H9 (cell line): ENCODE data around the gene MYO7B. TPM values are rescaled to one million over a fixed set of nuclear protein-coding genes. Genes with fewer than 3 reads are reported as not detected.

Experiments used
- DNase-seq: peaks from one replicate; pipeline ENCODE4 v3.0.0-alpha.2; 2017
- H2AFZ ChIP-seq: one replicate; pipeline ENCODE4 v1.6.1; 2013; ENCODE audit warnings: mild to moderate bottlenecking, low read length, control low read depth, moderate library complexity
- H2AK5ac ChIP-seq: 2 replicates; pipeline ENCODE4 v1.6.1; 2013; ENCODE audit warnings: low read length, control low read depth, mixed read lengths; ENCODE audit not compliant: insufficient read length
- H2BK120ac ChIP-seq: one replicate; pipeline ENCODE4 v1.6.1; 2013; ENCODE audit warnings: low read depth, mild to moderate bottlenecking, low read length, control low read depth, inconsistent platforms; ENCODE audit not compliant: poor library complexity, severe bottlenecking
- H2BK12ac ChIP-seq: 2 replicates; pipeline ENCODE4 v1.6.1; 2013; ENCODE audit warnings: low read length, control low read depth, mixed read lengths, low read depth; ENCODE audit not compliant: insufficient read length
- H2BK15ac ChIP-seq: 2 replicates; pipeline ENCODE4 v1.6.1; 2013; ENCODE audit warnings: low read depth, low read length, control low read depth
- H2BK20ac ChIP-seq: one replicate; pipeline ENCODE4 v1.6.1; 2013; ENCODE audit warnings: low read depth, mild to moderate bottlenecking, low read length, control low read depth, inconsistent platforms; ENCODE audit not compliant: poor library complexity, severe bottlenecking
- H2BK5ac ChIP-seq: 2 replicates; pipeline ENCODE4 v1.6.1; 2013; ENCODE audit warnings: low read length, control low read depth, mixed read lengths; ENCODE audit not compliant: insufficient read length
- H3K14ac ChIP-seq: 2 replicates; pipeline ENCODE4 v1.6.1; 2013; ENCODE audit warnings: low read length, control low read depth; ENCODE audit not compliant: insufficient read depth
- H3K18ac ChIP-seq: 2 replicates; pipeline ENCODE4 v1.6.1; 2013; ENCODE audit warnings: low read depth, mild to moderate bottlenecking, mixed read lengths, low read length, control low read depth; ENCODE audit not compliant: insufficient read length
- H3K23ac ChIP-seq: 2 replicates; pipeline ENCODE4 v1.6.1; 2013; ENCODE audit warnings: low read length, control low read depth, mixed read lengths, low read depth; ENCODE audit not compliant: insufficient read length
- H3K23me2 ChIP-seq: 2 replicates; pipeline ENCODE4 v1.6.1; 2013; ENCODE audit warnings: low read depth, mild to moderate bottlenecking, mixed read lengths, low read length, control low read depth; ENCODE audit not compliant: insufficient read length, poor library complexity, severe bottlenecking
- H3K27ac ChIP-seq: 2 replicates; pipeline ENCODE4 v1.5.1; 2013; ENCODE audit warnings: low read length, control low read depth, mixed read lengths, low read depth; ENCODE audit not compliant: insufficient read length
- H3K27me3 ChIP-seq: 2 replicates; pipeline ENCODE4 v1.6.1; 2013; ENCODE audit warnings: low read length, control low read depth, inconsistent platforms; ENCODE audit not compliant: insufficient read depth
- H3K4ac ChIP-seq: 2 replicates; pipeline ENCODE4 v1.6.1; 2013; ENCODE audit warnings: low read depth, mild to moderate bottlenecking, control low read depth, inconsistent platforms, low read length, moderate library complexity
- H3K4me1 ChIP-seq: 2 replicates; pipeline ENCODE4 v1.6.1; 2013; ENCODE audit warnings: low read length, control low read depth, inconsistent platforms; ENCODE audit not compliant: insufficient read depth
- H3K4me2 ChIP-seq: 2 replicates; pipeline ENCODE4 v1.6.1; 2013; ENCODE audit warnings: low read length, control low read depth, mixed read lengths; ENCODE audit not compliant: insufficient read length, insufficient read depth
- H3K56ac ChIP-seq: 2 replicates; pipeline ENCODE4 v1.6.1; 2013; ENCODE audit warnings: low read depth, mild to moderate bottlenecking, mixed read lengths, low read length, control low read depth; ENCODE audit not compliant: insufficient read length
- H3K79me1 ChIP-seq: 2 replicates; pipeline ENCODE4 v1.6.1; 2013; ENCODE audit warnings: low read depth, mild to moderate bottlenecking, moderate library complexity, low read length, control low read depth, inconsistent platforms; ENCODE audit not compliant: insufficient read depth, poor library complexity, severe bottlenecking
- H3K79me2 ChIP-seq: 2 replicates; pipeline ENCODE4 v1.6.1; 2013; ENCODE audit warnings: low read length, control low read depth, inconsistent platforms; ENCODE audit not compliant: insufficient read depth
- H3K9ac ChIP-seq: 2 replicates; pipeline ENCODE4 v1.6.1; 2013; ENCODE audit warnings: low read length, control low read depth, mixed read lengths; ENCODE audit not compliant: insufficient read length; ENCODE audit errors: extremely low read depth
- H3K9me3 ChIP-seq: one replicate; pipeline ENCODE4 v1.6.1; 2013; ENCODE audit warnings: low read depth, low read length, inconsistent platforms; ENCODE audit not compliant: control insufficient read depth
- H3T11ph ChIP-seq: one replicate; pipeline ENCODE4 v1.6.1; 2013; ENCODE audit warnings: mild to moderate bottlenecking, low read length, control low read depth, inconsistent platforms
- H4K20me1 ChIP-seq: one replicate; pipeline ENCODE4 v1.6.1; 2013; ENCODE audit not compliant: control insufficient read depth, insufficient read length, insufficient read depth
- H4K5ac ChIP-seq: 2 replicates; pipeline ENCODE4 v1.6.1; 2013; ENCODE audit warnings: low read depth, mild to moderate bottlenecking, mixed read lengths, low read length, control low read depth; ENCODE audit not compliant: insufficient read length
- H4K8ac ChIP-seq: replicated peaks from 2 replicates; pipeline ENCODE4 v1.6.1; 2013; ENCODE audit warnings: low read length, control low read depth, mixed read lengths, low read depth; ENCODE audit not compliant: insufficient read length
- H4K91ac ChIP-seq: 2 replicates; pipeline ENCODE4 v1.6.1; 2013; ENCODE audit warnings: low read depth, mild to moderate bottlenecking, moderate library complexity, mixed read lengths, low read length, control low read depth; ENCODE audit not compliant: insufficient read length
- H3K27ac Mint-ChIP-seq, 3 experiments: 2 replicates in 2 of 3; 3 replicates in 1 of 3; pipeline ENCODE4 v1.8.0; 2020 to 2021; ENCODE audit warnings: mixed read lengths in 3 of 3, mild to moderate bottlenecking in 1 of 3, moderate library complexity in 1 of 3
- H3K27me3 Mint-ChIP-seq: 2 replicates; pipeline ENCODE4 v1.8.0; 2021; ENCODE audit warnings: low read depth, mild to moderate bottlenecking, moderate library complexity, mixed read lengths
- H3K36me3 Mint-ChIP-seq, 3 experiments: 2 replicates in 2 of 3; 3 replicates in 1 of 3; pipeline ENCODE4 v1.8.0; 2020 to 2021; ENCODE audit warnings: low read depth in 3 of 3, mixed read lengths in 3 of 3; ENCODE audit not compliant: insufficient read depth in 1 of 3
- H3K4me1 Mint-ChIP-seq, 2 experiments: 2 replicates each; pipeline ENCODE4 v1.8.0; 2020; ENCODE audit warnings: mixed read lengths in 2 of 2
- H3K4me3 Mint-ChIP-seq, 2 experiments: 2 replicates in 1 of 2; 3 replicates in 1 of 2; pipeline ENCODE4 v1.8.0; 2020 to 2021; ENCODE audit warnings: mild to moderate bottlenecking in 2 of 2, mixed read lengths in 2 of 2, moderate library complexity in 1 of 2
- H3K9me3 Mint-ChIP-seq, 2 experiments: 2 replicates in 1 of 2; 3 replicates in 1 of 2; pipeline ENCODE4 v1.8.0; 2020; ENCODE audit warnings: mild to moderate bottlenecking in 2 of 2, mixed read lengths in 2 of 2, moderate library complexity in 1 of 2
- CTCF ChIP-seq: fragments of 200-600 bp; sonication (generic); conservative IDR thresholded peaks from 3 replicates; pipeline ENCODE4 v1.8.0; 2021; ENCODE audit warnings: antibody characterized with exemption, mild to moderate bottlenecking
- WGBS: extraction: QIAGEN DNeasy Blood & Tissue Kit; methylation state at CpG from one replicate; pipeline ENCODE4 v1.1.7; 2013; ENCODE audit warnings: missing lambda C conversion rate, low lambda C conversion rate, mixed read lengths; ENCODE audit not compliant: insufficient read length; ENCODE audit errors: extremely low coverage; 5-methylcytosine and 5-hydroxymethylcytosine counted together
- total RNA-seq: library from RNA; stranded (reverse); gene quantifications from 2 replicates; pipeline ENCODE4 v1.2.1, GENCODE V29; 2021

The MYO7B gene
- total RNA-seq, 1 experiment from 2014 or later = not detected

GRCh38 chr2:127608061-127609030 is 72.9 kb downstream of the MYO7B start:
- Mint-ChIP-seq H3K27me3 (peaks cover 5% of the 10 kb centered on the region), H3K9me3 (peaks cover 4% of the 10 kb centered on the region in 2 experiments; a peak in 4 of 5 replicates), H3K4me3 (no peak overlapping the region), H3K27ac (no peak overlapping the region), H3K36me3 (no peaks in the 10 kb centered on the region; a peak in 1 of 7 replicates), H3K4me1 (no peaks in the 10 kb centered on the region)
- no peak overlapping the region for H3K9ac ChIP-seq
- no peak overlapping the region for H2BK12ac ChIP-seq
- H4K5ac ChIP-seq = no peak overlapping the region
- H2BK5ac ChIP-seq = no peak overlapping the region
- no peaks in the 10 kb centered on the region for H3K4me1 ChIP-seq
- H2BK120ac ChIP-seq = no peak overlapping the region
- H4K91ac ChIP-seq = no peak overlapping the region
- TF ChIP-seq CTCF = no peak
- H3K23me2 ChIP-seq = no peaks in the 10 kb centered on the region
- H3T11ph ChIP-seq = no peak overlapping the region
- no peak overlapping the region for H2BK15ac ChIP-seq
- no peak overlapping the region for H3K56ac ChIP-seq
- no peaks in the 10 kb centered on the region for H3K27me3 ChIP-seq
- no peak overlapping the region for H2AK5ac ChIP-seq
- no peaks in the 10 kb centered on the region for H4K20me1 ChIP-seq
- H3K27ac ChIP-seq = no peak overlapping the region
- H3K79me2 ChIP-seq = no peaks in the 10 kb centered on the region
- no CpG with 5 or more reads among the region's 25 CpGs for WGBS
- no peak overlapping the region for H2BK20ac ChIP-seq
- no peak overlapping the region for H3K23ac ChIP-seq
- no peak overlapping the region for H3K18ac ChIP-seq
- no peak overlapping the region for H2AFZ ChIP-seq
- H3K4ac ChIP-seq = no peak overlapping the region
- no peak overlapping the region for H4K8ac ChIP-seq
- no peaks in the 10 kb centered on the region for H3K79me1 ChIP-seq
- H3K9me3 ChIP-seq = peaks cover under 1% of the 10 kb centered on the region
- peak; percentile 26 for DNase-seq
- no peak overlapping the region; the same call in 1 of the 2 replicates for H3K14ac ChIP-seq
- H3K4me2 ChIP-seq = no peak overlapping the region
